HG03342 (cell line): ENCODE data around the gene CCR6.

Experiments
- ATAC-seq: cut with Tn5 transposase; IDR thresholded peaks from one replicate; pipeline ENCODE4 v1.9.1; 2021; ENCODE audit warnings: mild to moderate bottlenecking, moderate library complexity; ENCODE audit not compliant: unreplicated experiment

Gene CCR6

GRCh38 chr6:167118839-167119238 lies 4.1 kb upstream of the CCR6 start:
- no peak for ATAC-seq

- ATAC-seq = no peak
Measured at GRCh38 chr6:167119670-167120582, 3.0 kb upstream of the CCR6 start.

DNA sequence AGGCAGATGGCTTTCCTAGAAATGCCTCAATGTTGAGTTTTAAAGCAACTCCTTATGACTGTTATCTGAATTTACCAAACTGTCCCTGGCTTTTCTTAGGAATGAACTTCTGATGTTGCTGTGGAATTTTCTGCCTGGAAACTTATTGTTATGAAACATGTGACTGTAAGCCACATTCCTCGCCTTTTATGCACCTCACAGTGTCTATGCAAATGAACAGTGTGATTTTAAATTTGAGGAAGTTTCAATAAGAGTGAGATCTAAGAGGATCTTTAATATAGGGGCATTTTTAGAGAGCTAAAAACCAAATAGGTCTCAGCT lies 2.4 kb upstream of the CCR6 start:
- ATAC-seq = no peak

DNA sequence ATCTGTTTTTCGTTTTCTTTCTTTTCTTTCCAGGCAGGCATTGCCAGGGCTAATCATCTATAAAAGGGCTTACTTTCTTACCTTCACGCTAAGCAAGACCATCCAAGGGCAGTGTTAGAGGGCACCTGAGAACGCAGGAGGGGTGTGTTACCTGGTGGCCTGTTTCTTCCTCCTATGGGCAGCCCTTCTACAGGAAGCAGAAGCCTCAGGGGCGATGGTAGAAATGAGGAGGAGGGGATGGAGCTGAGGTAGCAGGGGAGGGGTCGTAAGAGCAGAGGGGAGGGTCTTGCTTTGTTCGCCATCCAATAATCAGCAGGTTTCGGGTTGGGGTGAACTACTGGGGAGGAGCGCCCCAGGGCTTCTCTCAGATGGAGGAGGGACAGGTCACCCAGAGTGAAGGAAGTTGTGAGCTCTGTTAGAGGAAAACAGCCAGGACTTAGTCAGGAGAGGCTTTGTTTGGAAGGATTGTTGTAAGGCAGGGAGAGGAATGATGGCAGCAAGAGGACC lies 1.5 kb upstream of the CCR6 start:
- ATAC-seq = no peak

DNA sequence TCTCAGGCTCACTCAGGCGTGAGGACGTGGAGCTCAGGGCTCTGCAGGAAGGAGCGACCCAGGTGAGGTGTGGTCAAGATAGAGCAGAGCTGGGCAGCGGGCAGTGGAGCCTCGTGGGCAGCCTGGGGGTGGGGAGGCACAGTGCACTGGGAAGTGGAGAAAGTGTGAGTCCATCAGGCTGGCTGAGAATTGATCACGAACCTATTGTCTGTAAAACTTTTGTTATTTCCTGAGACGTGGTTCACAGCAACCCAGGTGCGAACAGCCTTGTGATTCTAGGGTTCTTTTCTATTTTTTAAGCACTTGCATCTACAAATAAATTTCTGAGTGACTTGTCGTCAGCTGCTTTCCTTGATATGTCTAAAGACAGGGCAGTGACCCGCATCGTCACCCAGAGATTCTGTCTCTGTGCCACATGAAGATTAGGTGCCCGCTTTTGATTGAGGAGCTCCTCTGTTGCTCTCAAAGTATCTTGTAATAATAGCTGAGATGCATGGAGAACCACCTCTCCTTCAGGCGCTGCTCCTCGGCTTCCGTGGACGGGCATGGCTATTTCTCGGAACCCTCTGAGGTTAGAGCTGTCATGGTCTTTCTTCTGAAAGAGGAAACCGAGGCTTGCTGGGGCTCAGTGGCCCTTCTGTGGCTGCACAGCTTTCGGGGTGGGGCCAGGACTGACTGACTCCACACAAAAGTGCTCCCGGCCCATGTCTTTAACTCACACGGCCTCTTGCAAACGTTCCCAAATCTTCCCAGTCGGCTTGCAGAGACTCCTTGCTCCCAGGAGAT lies 662 bp upstream of the CCR6 start:
- ATAC-seq = peak; percentile 29

- ATAC-seq = no peak
Measured at GRCh38 chr6:167124753-167125152, 1.9 kb downstream of the CCR6 start.

DNA sequence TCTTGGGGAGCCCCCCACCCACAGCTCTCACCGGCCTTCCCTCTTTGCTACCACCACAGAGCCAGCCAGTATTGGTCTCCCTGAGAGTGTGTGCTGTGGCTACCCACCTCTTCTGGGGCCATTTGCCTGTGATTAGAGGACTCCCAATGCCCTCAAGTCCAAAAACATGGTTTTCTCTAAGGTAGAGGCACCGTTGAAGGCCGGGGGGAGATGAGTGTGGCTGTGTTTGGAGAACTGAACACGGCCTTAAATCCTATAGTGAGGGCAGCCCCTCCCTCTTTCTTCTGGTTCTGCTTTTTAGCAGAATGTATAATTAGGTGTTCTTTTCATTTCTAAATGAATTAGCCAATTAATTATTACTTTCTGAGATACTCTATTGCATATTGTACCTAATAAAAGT lies 2.5 kb downstream of the CCR6 start:
- no peak for ATAC-seq

GRCh38 chr6:167125855-167126349 lies 3.0 kb downstream of the CCR6 start:
- no peak for ATAC-seq

DNA sequence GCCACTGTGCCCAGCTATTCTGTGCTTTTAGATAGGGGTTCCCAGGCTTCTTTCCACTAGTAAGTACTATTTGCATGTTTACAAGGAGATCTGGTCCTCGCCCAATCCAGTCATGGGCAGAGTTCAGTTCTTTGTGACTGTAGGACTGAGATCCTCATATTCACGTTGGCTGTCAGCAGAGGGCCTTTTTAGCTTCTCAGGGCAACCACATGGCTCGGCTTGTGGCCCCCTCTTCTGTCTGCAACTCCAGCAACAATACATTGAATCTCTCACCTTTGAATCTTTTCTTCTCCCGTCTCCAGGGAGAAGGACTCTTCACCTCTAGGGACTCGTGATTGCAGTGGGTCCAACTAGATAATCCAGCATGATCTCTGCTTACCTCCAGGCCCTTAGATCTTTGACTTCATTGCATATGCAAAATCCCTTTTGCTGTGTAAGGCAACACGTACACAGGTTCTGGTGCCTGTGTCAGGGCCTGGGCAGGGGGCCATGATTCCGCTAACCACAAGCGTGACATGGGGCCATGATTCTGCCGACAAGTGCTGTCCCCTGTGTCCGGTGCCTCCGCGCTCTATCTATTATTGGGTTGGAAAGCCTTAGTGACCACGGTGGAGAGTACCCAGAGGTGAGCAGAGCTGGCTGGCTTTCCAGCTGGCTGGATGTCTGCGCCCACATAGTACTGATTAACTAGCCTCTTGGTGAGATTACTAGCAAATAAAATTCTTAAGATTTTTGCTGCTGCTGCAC lies 5.1 kb downstream of the CCR6 start:
- ATAC-seq = no peak

DNA sequence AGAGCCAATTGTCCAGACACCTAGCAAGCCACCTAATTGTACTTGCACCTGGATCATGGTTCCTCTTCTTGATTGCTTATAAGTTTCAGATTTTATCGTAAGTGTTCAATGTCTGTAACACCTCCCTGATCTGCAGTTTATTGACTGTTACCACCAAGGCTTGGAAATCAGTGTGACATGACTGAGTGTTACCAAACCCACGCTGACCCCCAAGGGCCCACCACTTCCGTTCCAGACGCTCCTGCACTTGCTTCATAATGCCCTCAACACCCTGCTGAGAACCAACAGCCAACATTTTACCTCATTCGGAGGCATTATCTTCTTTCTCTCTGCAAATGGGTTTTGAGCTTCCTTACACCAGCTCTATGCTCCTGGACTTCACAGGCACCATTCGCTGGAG lies 6.3 kb downstream of the CCR6 start:
- ATAC-seq = no peak

GRCh38 chr6:167129562-167129961 lies 6.7 kb downstream of the CCR6 start:
- no peak for ATAC-seq

- no peak for ATAC-seq
Measured at GRCh38 chr6:167130008-167130677, 7.2 kb downstream of the CCR6 start.

DNA sequence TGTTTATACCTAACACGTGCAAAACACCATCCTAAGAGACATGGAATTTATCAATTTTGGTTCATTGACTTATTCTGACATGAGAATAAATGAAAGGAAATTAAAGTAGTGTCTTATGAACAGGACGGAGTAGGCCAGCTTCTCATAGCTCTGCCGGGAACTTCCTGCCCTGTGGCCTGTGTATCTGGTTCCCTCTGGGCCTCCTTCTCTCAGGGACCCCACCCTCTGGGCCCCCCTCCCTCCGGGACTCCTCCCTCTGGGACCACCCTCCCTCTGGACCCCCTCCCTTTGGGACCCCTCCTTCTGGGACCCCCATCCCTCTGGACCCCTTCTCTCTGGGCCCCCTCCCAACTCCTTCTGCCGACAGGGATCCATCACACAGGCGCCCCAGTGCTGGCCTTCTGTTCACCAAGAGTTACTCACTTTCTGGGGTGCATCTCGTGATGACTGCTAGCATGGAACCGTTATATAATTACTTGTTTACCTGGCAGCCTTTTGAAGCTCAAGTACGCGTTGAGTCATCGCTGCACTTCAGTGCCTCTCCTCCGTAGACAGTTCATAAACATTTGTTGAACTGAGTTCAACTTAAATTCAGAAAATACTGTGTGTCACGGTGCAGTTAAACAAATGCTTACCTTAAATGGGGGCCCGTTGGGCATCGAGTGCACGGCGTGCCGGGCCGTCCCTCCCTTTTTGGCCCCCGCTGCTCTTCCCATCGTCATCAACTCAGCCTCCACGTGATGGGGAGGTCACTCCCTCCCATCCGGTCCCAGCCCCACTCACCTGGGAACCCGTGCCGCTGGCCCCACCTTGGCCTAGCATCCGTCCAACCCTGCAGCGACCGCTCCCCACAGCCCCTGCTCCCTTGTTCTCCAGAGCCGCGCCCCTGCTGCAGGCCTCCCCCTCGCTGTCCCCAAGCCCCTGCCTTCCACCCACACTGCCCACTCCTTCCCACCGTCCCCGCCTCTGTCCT lies 8.1 kb downstream of the CCR6 start:
- no peak for ATAC-seq

DNA sequence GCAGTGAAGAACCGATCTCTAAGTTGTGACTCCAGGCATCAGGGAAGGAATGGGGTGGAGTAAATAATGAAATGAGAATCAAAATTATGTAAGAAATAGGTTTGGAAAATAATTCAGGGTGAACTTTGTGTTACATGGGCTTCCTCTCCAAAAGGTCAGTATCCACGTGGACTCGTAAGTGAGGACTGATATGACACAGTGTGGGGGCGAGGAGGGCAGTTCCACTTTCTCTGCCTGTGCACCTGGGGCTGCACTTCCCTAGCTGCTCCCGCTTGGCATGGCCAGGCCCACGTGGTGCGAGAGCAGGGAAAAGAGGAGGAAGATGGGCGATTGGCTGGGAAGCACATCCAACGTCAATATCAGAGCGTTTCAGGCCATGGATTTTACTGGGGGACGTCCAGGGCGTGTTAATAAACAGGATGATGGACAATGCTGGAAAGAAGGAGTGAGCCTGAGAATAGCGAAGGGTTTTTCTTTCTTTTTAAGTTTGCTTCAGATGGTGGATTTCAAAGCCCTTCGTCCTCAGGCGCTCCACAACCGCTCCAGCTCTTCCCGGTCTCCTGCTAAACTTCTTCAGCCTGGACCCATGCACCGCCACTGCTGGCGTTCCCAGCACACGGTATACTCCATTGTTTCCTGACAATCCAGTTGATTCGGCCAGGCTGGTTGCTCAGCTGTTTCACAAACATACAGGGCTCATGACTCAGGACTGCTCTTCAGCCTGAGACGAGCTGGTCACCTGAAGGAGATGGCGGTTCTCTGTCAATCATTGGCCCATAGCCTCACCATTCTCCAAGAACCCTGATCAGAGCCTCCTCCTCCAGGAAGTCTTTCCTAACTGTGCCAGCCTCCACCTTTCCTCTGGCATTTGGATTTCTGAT lies 11.8 kb downstream of the CCR6 start:
- ATAC-seq = no peak

DNA sequence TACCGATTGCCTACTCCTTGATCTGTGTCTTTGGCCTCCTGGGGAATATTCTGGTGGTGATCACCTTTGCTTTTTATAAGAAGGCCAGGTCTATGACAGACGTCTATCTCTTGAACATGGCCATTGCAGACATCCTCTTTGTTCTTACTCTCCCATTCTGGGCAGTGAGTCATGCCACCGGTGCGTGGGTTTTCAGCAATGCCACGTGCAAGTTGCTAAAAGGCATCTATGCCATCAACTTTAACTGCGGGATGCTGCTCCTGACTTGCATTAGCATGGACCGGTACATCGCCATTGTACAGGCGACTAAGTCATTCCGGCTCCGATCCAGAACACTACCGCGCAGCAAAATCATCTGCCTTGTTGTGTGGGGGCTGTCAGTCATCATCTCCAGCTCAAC lies 13.5 kb downstream of the CCR6 start:
- ATAC-seq = no peak

DNA sequence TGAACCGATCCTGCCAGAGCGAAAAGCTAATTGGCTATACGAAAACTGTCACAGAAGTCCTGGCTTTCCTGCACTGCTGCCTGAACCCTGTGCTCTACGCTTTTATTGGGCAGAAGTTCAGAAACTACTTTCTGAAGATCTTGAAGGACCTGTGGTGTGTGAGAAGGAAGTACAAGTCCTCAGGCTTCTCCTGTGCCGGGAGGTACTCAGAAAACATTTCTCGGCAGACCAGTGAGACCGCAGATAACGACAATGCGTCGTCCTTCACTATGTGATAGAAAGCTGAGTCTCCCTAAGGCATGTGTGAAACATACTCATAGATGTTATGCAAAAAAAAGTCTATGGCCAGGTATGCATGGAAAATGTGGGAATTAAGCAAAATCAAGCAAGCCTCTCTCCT lies 14.2 kb downstream of the CCR6 start:
- ATAC-seq = no peak

GRCh38 chr6:167137881-167138280 lies 15.0 kb downstream of the CCR6 start:
- ATAC-seq = no peak

GRCh38 chr6:167139761-167140160 lies 16.9 kb downstream of the CCR6 start:
- ATAC-seq = no peak
